Panc1 (cell line): ENCODE results near the gene MTMR11. TPM values are rescaled to one million over a fixed set of nuclear protein-coding genes. Genes with fewer than 3 reads are reported as not detected.

ENCODE experiments used
- ATAC-seq: fragments of 200-7000 bp; cut with Tn5 transposase; 2 replicates; pipeline ENCODE4 v1.9.1; 2020; ENCODE audit warnings: mild to moderate bottlenecking, moderate library complexity
- BruUV-seq: library from RNA; stranded (reverse); fragments of 400-500 nt; replicated peaks from 2 replicates; lab custom pipeline; 2021; lab: Mats Ljungman, UMichigan
- CTCF ChIA-PET: fragments of 300-600 bp; sonication (Branson Sonifier 250); formaldehyde crosslinking; loops from one replicate; lab custom pipeline; 2022; ENCODE audit warnings: antibody characterized with exemption; lab: Charles Lee
- POLR2A ChIA-PET: fragments of 300-600 bp; sonication (Branson Sonifier 250); formaldehyde crosslinking; loops from one replicate; lab custom pipeline; 2022; ENCODE audit warnings: antibody characterized with exemption; lab: Charles Lee
- DNase-seq: peaks from one replicate; pipeline ENCODE4 v3.0.0-alpha.2; 2010; ENCODE audit warnings: low read depth, low spot score
- H3K27ac ChIP-seq: 2 replicates; pipeline ENCODE4 v1.5.1; 2011; ENCODE audit warnings: mild to moderate bottlenecking, low read length, inconsistent platforms
- H3K27me3 ChIP-seq: fragments of 200-500 bp; sonication (Bioruptor generic); 2 replicates; pipeline ENCODE4 v1.6.0; 2014; ENCODE audit warnings: low read length, inconsistent platforms; ENCODE audit not compliant: control insufficient read depth, insufficient read depth
- H3K36me3 ChIP-seq: fragments of 200-500 bp; sonication (Bioruptor generic); 2 replicates; pipeline ENCODE4 v1.5.1; 2014; ENCODE audit warnings: inconsistent platforms, mild to moderate bottlenecking, low read length, moderate library complexity; ENCODE audit not compliant: control insufficient read depth, insufficient read depth
- H3K4me1 ChIP-seq: 2 replicates; pipeline ENCODE4 v1.5.1; 2011; ENCODE audit warnings: inconsistent platforms, mild to moderate bottlenecking, low read length, moderate library complexity; ENCODE audit not compliant: control insufficient read depth, insufficient read depth
- H3K4me3 ChIP-seq, 2 experiments: 2 replicates each; pipeline ENCODE4 v1.5.1; 2011 to 2012; ENCODE audit warnings: low read depth in 2 of 2, low read length in 2 of 2, mild to moderate bottlenecking in 2 of 2, inconsistent platforms in 1 of 2, moderate library complexity in 1 of 2
- H3K9me3 ChIP-seq: fragments of 200-500 bp; sonication (Bioruptor generic); 2 replicates; pipeline ENCODE4 v1.5.1; 2014; ENCODE audit warnings: low read depth, mild to moderate bottlenecking, inconsistent platforms, low read length, moderate library complexity; ENCODE audit not compliant: control insufficient read depth, insufficient read depth
- POLR2AphosphoS5 ChIP-seq: IDR thresholded peaks from 2 replicates; pipeline ENCODE4 v1.6.1; 2012; ENCODE audit warnings: mild to moderate bottlenecking, low read depth, low read length, moderate library complexity
- SIN3A ChIP-seq: IDR thresholded peaks from 2 replicates; pipeline ENCODE4 v1.6.1; 2012; ENCODE audit warnings: low read depth, mild to moderate bottlenecking, low read length, moderate library complexity, borderline replicate concordance; ENCODE audit not compliant: insufficient read depth
- TCF7L2 ChIP-seq: IDR thresholded peaks from 2 replicates; pipeline ENCODE4 v1.6.1; 2011; ENCODE audit warnings: mild to moderate bottlenecking, low read depth, low read length, inconsistent platforms
- in situ Hi-C: cut with HindIII; loops from 2 replicates; pipeline ENCODE4 v1.10.0; 2016; ENCODE audit warnings: low sequenced_read_pairs, low pct_unique_long_range_greater_than_20kb
- intact Hi-C: fragments of 100-400 bp; cut with micrococcal nuclease; formaldehyde crosslinking; loops from one replicate; pipeline ENCODE4 v1.10.0; 2022; ENCODE audit not compliant: unreplicated experiment
- total RNA-seq: library from RNA; stranded (reverse); gene quantifications from one replicate; pipeline ENCODE4 v1.2.1, GENCODE V29; 2021; ENCODE audit not compliant: unreplicated experiment
- TF ChIP-seq, protein P1 (sequence below): fragments of 450-650 bp; IDR thresholded peaks from 2 replicates; pipeline ENCODE4 v1.5.1; 2017; ENCODE audit warnings: mild to moderate bottlenecking
- TF ChIP-seq, protein P2 (sequence below), 2 experiments: IDR thresholded peaks; 2 replicates each; pipeline ENCODE4 v1.6.1; 2011 to 2012; ENCODE audit warnings: low read depth in 2 of 2, control low read depth in 1 of 2, low read length in 1 of 2, mild to moderate bottlenecking in 1 of 2, moderate library complexity in 1 of 2; ENCODE audit not compliant: insufficient read depth in 1 of 2

The MTMR11 gene
- total RNA-seq, 1 experiment from 2014 or later = 12.0 TPM

DNA sequence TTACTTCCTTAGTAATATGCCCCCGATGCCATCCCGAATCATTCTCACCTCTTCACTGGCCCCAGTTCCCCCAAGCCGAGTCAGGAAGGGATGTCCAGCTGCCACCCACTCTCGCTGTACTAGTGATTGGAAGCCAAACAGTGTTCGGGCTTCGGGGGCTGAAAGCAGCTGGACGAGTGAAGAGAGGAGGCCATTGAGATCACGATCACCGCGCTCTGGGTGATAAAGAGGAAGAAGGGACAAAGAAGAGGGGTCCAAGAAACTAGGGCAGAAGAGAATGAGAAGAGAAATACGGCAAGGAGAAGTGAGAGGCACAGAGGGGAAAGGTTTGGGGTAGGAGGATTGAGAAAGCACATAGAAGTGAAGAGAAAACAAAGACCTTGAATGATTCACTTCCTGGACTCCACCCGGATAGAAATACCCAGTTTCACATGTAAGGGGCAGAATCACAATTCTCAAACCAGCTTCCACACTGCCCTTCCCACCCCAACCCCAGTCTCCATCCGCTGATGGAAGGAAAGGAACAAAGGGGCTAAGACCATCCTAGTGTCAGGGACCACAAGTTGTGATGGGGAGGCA lies 5.4 kb downstream of the MTMR11 start:
- no peak for ATAC-seq
- no peaks in the 10 kb centered on the region for H3K27me3 ChIP-seq
- POLR2A ChIA-PET = no interaction called here
- no peak overlapping the region for H3K27ac ChIP-seq
- in situ Hi-C loops (no loop called here), intact Hi-C loops (no loop called here)
- BruUV-seq = no TSS peak
- TF ChIP-seq, protein P1, sequence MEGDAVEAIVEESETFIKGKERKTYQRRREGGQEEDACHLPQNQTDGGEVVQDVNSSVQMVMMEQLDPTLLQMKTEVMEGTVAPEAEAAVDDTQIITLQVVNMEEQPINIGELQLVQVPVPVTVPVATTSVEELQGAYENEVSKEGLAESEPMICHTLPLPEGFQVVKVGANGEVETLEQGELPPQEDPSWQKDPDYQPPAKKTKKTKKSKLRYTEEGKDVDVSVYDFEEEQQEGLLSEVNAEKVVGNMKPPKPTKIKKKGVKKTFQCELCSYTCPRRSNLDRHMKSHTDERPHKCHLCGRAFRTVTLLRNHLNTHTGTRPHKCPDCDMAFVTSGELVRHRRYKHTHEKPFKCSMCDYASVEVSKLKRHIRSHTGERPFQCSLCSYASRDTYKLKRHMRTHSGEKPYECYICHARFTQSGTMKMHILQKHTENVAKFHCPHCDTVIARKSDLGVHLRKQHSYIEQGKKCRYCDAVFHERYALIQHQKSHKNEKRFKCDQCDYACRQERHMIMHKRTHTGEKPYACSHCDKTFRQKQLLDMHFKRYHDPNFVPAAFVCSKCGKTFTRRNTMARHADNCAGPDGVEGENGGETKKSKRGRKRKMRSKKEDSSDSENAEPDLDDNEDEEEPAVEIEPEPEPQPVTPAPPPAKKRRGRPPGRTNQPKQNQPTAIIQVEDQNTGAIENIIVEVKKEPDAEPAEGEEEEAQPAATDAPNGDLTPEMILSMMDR = no peak
- TF ChIP-seq SIN3A = no peak
- DNase-seq = no peak
- peaks cover 9% of the 10 kb centered on the region for H3K36me3 ChIP-seq
- CTCF ChIA-PET = no interaction called here
- H3K4me3 ChIP-seq = no peak overlapping the region
- H3K9me3 ChIP-seq = no peaks in the 10 kb centered on the region
- peaks cover 17% of the 10 kb centered on the region for H3K4me1 ChIP-seq

DNA sequence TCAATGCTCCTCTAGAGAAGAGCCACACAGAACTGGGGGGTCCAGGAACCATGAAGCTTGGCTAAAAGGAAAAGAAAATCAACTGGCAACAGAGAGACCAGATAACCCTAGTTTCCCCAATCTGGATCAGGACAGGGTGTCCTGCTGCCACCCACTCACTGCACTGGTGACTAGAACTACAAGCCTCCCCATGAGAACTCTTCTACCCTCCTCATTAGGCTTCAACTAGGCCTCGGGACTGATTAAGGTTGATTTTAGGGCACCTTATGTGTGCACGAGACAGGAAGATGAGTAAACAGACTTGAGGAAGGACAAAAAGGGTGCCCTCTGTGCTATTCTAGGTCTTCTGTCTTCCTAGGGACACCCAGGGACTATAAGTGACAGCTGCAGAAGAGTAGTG lies 6.8 kb downstream of the MTMR11 start:
- Histone ChIP-seq H3K4me3 (no peak overlapping the region), H3K36me3 (peaks cover 20% of the 10 kb centered on the region), H3K4me1 (peaks cover 25% of the 10 kb centered on the region), H3K27ac (no peak overlapping the region; the same call in none of the 2 replicates), H3K27me3 (no peaks in the 10 kb centered on the region), H3K9me3 (no peaks in the 10 kb centered on the region)
- in situ Hi-C loops = no loop called here
- TF ChIP-seq POLR2AphosphoS5 (no peak), SIN3A (no peak), TCF7L2 (no peak)
- TF ChIP-seq, protein P2, sequence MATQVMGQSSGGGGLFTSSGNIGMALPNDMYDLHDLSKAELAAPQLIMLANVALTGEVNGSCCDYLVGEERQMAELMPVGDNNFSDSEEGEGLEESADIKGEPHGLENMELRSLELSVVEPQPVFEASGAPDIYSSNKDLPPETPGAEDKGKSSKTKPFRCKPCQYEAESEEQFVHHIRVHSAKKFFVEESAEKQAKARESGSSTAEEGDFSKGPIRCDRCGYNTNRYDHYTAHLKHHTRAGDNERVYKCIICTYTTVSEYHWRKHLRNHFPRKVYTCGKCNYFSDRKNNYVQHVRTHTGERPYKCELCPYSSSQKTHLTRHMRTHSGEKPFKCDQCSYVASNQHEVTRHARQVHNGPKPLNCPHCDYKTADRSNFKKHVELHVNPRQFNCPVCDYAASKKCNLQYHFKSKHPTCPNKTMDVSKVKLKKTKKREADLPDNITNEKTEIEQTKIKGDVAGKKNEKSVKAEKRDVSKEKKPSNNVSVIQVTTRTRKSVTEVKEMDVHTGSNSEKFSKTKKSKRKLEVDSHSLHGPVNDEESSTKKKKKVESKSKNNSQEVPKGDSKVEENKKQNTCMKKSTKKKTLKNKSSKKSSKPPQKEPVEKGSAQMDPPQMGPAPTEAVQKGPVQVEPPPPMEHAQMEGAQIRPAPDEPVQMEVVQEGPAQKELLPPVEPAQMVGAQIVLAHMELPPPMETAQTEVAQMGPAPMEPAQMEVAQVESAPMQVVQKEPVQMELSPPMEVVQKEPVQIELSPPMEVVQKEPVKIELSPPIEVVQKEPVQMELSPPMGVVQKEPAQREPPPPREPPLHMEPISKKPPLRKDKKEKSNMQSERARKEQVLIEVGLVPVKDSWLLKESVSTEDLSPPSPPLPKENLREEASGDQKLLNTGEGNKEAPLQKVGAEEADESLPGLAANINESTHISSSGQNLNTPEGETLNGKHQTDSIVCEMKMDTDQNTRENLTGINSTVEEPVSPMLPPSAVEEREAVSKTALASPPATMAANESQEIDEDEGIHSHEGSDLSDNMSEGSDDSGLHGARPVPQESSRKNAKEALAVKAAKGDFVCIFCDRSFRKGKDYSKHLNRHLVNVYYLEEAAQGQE (IDR thresholded peaks at IDR 0.05; ENCODE audit: insufficient read depth in 1 of 2, low read depth in 2 of 2, low read length in 1 of 2) = no peak
- TF ChIP-seq, protein P1 = no peak
- CTCF ChIA-PET = no interaction called here
- DNase-seq (no peak), ATAC-seq (no peak)
- POLR2A ChIA-PET = no interaction called here
- intact Hi-C loops = no loop called here
- no TSS peak for BruUV-seq
